Epithelial cell of esophagus (primary cell): ENCODE data around the gene SYPL2.
A peak's percentile ranks its signal among the peaks of the same experiment; 100 is the strongest.

Source experiments
- DNase-seq: peaks from one replicate; pipeline ENCODE4 v3.0.0; 2010; ENCODE audit warnings: low read depth
- H3K4me3 ChIP-seq: 2 replicates; pipeline ENCODE4 v1.5.1; 2011; ENCODE audit warnings: mild to moderate bottlenecking, low read length, control low read depth
- TF ChIP-seq, protein P1 (sequence below): IDR thresholded peaks from 2 replicates; pipeline ENCODE4 v1.5.1; 2011; ENCODE audit warnings: low read depth, mild to moderate bottlenecking, low read length, control low read depth, inconsistent platforms; ENCODE audit not compliant: insufficient read depth; ENCODE audit errors: missing control alignments

Gene SYPL2

GRCh38 chr1:109466452-109467300, at the start of gene SYPL2:
TSS of gene SYPL2 (plus strand) at chr1:109466546. CDS start at chr1:109466844, 298 bp downstream.
- DNase-seq: no peak
- TF ChIP-seq, protein P1, sequence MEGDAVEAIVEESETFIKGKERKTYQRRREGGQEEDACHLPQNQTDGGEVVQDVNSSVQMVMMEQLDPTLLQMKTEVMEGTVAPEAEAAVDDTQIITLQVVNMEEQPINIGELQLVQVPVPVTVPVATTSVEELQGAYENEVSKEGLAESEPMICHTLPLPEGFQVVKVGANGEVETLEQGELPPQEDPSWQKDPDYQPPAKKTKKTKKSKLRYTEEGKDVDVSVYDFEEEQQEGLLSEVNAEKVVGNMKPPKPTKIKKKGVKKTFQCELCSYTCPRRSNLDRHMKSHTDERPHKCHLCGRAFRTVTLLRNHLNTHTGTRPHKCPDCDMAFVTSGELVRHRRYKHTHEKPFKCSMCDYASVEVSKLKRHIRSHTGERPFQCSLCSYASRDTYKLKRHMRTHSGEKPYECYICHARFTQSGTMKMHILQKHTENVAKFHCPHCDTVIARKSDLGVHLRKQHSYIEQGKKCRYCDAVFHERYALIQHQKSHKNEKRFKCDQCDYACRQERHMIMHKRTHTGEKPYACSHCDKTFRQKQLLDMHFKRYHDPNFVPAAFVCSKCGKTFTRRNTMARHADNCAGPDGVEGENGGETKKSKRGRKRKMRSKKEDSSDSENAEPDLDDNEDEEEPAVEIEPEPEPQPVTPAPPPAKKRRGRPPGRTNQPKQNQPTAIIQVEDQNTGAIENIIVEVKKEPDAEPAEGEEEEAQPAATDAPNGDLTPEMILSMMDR: no peak
- peak within 1 kb of the TSS; percentile 32 for H3K4me3 ChIP-seq

DNA sequence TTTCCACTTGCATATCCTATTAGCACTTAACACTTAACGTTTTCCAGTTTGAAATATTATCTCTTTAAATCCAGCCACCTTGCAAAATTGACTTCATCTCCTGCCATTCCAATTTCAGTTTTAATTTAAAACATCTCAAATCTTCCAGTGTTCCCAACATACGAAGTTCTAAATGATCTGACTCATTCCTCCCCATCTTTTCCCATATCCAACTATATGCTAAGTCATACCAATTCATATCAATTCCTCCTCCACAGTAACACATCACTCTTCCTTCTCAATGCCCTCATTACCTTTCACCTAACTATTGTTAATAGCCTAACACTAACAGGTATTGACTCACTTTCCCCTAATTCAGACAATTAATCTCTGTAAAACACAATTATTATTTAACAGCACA, 42.8 kb upstream of the SYPL2 start:
- no peak for DNase-seq
- no peak overlapping the region for H3K4me3 ChIP-seq
- TF ChIP-seq, protein P1: no peak

GRCh38 chr1:109425391-109426280, 40.7 kb upstream of the SYPL2 start:
- peak overlapping the region; percentile 95 for H3K4me3 ChIP-seq
- peak; percentile 74 for DNase-seq
- TF ChIP-seq, protein P1: no peak

DNA sequence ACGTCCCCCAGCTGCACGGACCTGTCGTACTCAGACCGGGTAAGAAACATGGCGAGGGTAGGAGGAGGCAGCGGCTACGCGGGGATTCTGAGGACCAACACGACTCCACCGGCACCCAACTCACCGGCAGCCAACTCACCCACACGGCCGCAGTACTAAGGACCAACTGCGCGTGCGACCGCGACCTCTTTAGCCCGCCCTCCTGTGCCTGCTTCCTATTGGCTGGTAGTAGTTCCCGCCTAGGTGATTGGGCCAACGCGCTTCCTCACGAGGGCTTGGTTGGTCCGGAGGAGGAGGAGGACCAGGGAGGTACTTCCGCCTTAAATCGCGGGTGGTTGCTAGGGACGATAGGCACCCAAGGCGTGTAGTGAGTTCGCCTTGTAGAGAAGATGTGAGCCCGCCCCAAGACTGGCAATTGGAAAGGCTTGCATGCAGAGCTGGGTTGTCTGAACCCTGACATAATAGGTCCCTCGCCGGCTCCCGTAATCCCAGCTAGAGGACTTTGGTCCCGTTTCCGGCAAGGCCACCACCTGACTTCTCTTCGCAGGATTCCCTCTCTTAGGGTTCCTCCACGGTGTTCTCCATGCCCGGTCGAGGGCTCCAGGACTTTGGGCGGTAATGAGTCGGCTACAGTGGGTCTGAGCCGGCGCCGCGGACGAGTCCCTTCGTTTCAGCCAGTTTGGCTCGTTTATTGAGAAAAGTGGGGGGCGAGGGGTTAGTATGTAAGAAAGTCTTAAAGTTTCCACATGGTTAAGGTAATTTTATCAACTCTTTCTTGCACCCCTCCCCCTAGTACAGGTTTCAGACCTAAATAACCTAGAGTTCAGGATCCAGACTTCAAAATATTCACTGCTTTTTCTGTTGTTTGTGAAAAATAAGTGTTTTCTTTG, 39.8 kb upstream of the SYPL2 start, which contains the start of gene PSMA5:
TSS of gene PSMA5 (minus strand) at position 168 of the 890 bp plus-strand sequence. CDS start at position 50, 118 bp downstream.
- TF ChIP-seq, protein P1: no peak
- peak within 1 kb of the TSS; percentile 95 for H3K4me3 ChIP-seq
- DNase-seq: peak; percentile 100

DNA sequence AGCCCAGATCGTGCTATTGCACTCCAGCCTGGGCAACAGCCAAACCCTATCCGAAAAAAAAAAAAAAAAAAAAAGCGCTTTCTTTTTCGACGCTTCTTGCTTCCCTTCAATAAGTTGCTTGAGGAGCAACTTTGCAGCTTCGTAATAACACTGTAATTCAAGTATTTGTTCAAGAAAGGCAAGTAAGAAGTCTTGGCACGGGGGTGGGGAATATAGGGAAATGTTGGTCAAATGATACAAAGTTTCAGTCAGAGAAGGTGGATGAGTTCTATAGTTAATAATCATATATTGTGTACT, 39.2 kb upstream of the SYPL2 start:
- TF ChIP-seq, protein P1: no peak
- peak overlapping the region; percentile 95 for H3K4me3 ChIP-seq
- DNase-seq: no peak

- DNase-seq: no peak
- TF ChIP-seq, protein P1: no peak
- no peak overlapping the region for H3K4me3 ChIP-seq
Observed at GRCh38 chr1:109432336-109432735, 34.0 kb upstream of the SYPL2 start.
